ENCODE results near the gene MARVELD1.
A peak's percentile ranks its signal among the peaks of the same experiment; 100 is the strongest.

Gene MARVELD1

DNA sequence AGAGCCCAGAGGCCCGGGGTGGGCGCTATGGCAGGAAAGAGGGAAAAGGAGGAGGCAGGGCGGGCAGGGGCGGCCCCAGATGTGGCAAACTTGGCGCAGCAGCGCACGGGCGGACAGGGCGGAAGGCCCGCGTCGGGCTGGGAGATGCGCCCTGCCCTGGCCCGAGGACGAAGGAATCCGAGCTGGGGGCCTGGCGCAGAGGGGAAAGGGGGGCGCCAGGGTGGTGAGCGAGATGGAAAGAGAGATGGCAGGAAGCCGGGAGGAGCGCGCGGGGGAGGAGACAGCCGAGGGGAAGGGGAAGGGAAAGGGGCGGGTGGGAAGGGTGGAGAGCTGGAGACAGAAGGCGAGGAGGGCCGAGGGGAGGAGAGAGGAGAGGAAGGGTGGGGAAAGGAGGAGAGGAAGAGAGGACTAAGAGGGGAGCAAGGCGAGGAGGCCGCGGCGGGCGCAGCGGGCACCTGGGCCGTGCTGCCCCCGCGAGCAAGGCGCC, at the start of gene MARVELD1:
Gene MARVELD1 (plus strand): TSS at position 392 of the 487 bp plus-strand sequence. CDS start 147 bp downstream, outside the sequence.
- TF ChIP-seq ZFX (IDR thresholded peaks at IDR 0.05; ENCODE audit: borderline replicate concordance) (no peak), CTCF (IDR thresholded peaks at IDR 0.05) (no peak)
- H3K27ac ChIP-seq, result peak within 1 kb of the TSS; percentile 58

- H3K27ac ChIP-seq, result no peak overlapping the region
- TF ChIP-seq CTCF (IDR thresholded peaks at IDR 0.05) (no peak), ZFX (IDR thresholded peaks at IDR 0.05; ENCODE audit: borderline replicate concordance) (no peak)
Observed at GRCh38 chr10:97664282-97664850, 49.2 kb upstream of the MARVELD1 start.

DNA sequence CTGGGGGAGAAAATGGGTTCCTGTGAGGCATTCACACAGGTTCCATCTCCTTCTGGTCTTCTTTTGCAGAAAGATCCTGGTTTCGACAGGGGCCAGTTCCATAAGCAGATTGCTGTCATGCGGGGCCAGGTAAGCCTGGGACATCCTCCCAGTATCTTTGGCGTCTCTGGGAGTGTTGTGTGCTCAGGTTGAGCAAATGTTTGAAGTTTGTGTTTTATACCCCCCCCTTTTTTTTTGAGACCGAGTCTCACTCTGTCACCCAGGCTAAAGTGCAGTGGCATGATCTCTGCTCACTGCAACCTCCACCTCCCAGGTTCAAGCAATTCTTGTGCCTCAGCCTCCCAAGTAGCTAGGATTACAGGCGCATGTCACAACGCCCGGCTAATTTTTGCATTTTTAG, 46.5 kb upstream of the MARVELD1 start:
- TF ChIP-seq CTCF (IDR thresholded peaks at IDR 0.05), result no peak
- TF ChIP-seq ZFX (IDR thresholded peaks at IDR 0.05; ENCODE audit: borderline replicate concordance), result no peak

DNA sequence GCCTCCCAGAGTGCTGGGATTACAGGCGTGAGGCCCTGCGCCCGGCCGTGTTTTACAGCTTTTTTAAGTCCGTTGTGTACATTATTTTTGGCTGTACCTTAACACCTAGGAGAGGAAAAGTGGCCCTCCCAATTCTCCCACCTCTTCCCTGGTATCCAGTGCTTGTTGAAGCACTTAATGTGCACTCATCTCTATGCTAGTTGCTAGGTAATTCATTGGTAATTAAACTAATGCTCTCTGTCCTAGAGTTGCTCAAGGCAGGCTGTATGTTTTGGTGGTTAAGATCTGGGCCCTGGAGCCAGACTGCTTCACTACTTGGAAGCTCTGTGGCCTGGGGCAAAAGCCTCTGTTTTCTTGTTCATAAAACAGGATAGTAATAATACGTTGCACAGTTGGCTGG, 46.1 kb upstream of the MARVELD1 start:
- no peak overlapping the region for H3K27ac ChIP-seq
- no peak for TF ChIP-seq CTCF (IDR thresholded peaks at IDR 0.05)
- TF ChIP-seq ZFX (IDR thresholded peaks at IDR 0.05; ENCODE audit: borderline replicate concordance), result no peak

More for the DNA sequence above, 46.5 kb upstream of the MARVELD1 start:
- H3K27ac ChIP-seq, result no peak overlapping the region

DNA sequence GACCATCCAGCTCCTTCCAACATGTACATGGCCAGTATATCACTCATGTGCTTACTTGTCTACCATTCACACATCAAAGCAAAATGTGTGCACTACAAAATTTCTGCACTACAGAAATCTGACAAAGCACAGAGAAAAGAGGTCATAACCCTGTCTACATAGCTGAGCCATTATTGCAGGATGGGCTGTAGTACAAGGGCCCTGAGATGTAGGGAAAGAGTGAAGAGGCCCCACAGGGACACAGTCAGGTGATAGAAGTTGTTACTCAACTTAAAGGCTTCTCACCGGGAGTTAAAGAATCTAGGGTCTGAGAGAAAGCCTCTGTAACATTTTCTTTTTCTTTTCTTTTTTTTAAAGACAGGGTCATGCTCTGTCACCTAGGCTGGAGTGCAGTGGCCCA, 44.0 kb upstream of the MARVELD1 start:
- TF ChIP-seq ZFX (IDR thresholded peaks at IDR 0.05; ENCODE audit: borderline replicate concordance) (no peak), CTCF (IDR thresholded peaks at IDR 0.05) (no peak)
- H3K27ac ChIP-seq, result no peak overlapping the region

GRCh38 chr10:97673736-97674525, 39.6 kb upstream of the MARVELD1 start:
- TF ChIP-seq ZFX (IDR thresholded peaks at IDR 0.05; ENCODE audit: borderline replicate concordance) (no peak), CTCF (IDR thresholded peaks at IDR 0.05) (no peak)
- no peak overlapping the region for H3K27ac ChIP-seq

DNA sequence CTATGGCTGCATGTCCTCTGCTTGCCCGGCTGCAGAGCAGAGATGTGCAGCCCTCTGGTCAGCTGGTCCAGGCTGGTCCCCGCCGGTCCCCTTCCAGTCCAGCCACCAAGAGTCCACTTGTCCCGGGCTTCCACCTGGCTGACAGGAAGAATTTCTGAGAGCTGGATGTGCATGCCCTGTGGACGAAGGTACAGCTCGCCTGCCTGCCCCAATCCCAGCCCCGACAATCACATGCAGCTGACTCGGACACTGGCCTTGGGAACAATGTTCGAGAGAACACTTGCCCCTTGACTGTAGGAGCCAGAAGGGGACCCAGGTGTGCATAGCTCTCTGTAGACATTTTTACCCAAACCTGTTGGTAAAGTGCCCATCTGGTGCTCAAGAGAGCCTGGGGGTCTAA, 38.3 kb upstream of the MARVELD1 start:
- H3K27ac ChIP-seq, result no peak overlapping the region
- TF ChIP-seq ZFX (IDR thresholded peaks at IDR 0.05; ENCODE audit: borderline replicate concordance) (no peak), CTCF (IDR thresholded peaks at IDR 0.05) (no peak)
